Stimulated activated CD8-positive, alpha-beta memory T cell treated with anti-CD3 and anti-CD28 coated beads, Interleukin-4, amount 100 ng/mL, for 24 hours (primary cell): ENCODE data around the gene DAAM1.

ENCODE experiments used
- DNase-seq: peaks from one replicate; pipeline ENCODE4 v3.0.0-alpha.2; 2020; ENCODE audit warnings: low read depth

The DAAM1 gene

GRCh38 chr14:59188461-59189090, at the start of gene DAAM1:
Gene DAAM1, plus strand, starts transcription at chr14:59188667. Its CDS starts 74,811 bp downstream, at chr14:59263478.
- peak; percentile 93 for DNase-seq

GRCh38 chr14:59139324-59139723, 49.1 kb upstream of the DAAM1 start:
- DNase-seq: no peak

- DNase-seq: no peak
Measured at GRCh38 chr14:59140106-59140843, 48.2 kb upstream of the DAAM1 start.

- DNase-seq: no peak
Measured at GRCh38 chr14:59146484-59146883, 42.0 kb upstream of the DAAM1 start.

GRCh38 chr14:59147007-59147406, 41.5 kb upstream of the DAAM1 start:
- DNase-seq: no peak

GRCh38 chr14:59148334-59148900, 40.0 kb upstream of the DAAM1 start:
- no peak for DNase-seq

GRCh38 chr14:59150990-59151389, 37.5 kb upstream of the DAAM1 start:
- no peak for DNase-seq

GRCh38 chr14:59154373-59154772, 34.1 kb upstream of the DAAM1 start:
- no peak for DNase-seq

GRCh38 chr14:59155886-59156285, 32.6 kb upstream of the DAAM1 start:
- no peak for DNase-seq

GRCh38 chr14:59159169-59159568, 29.3 kb upstream of the DAAM1 start:
- DNase-seq: no peak

GRCh38 chr14:59160506-59160905, 28.0 kb upstream of the DAAM1 start:
- DNase-seq: no peak

- DNase-seq: no peak
Measured at GRCh38 chr14:59161561-59162175, 26.8 kb upstream of the DAAM1 start.

GRCh38 chr14:59166258-59166657, 22.2 kb upstream of the DAAM1 start:
- DNase-seq: no peak

- no peak for DNase-seq
Measured at GRCh38 chr14:59175404-59175803, 13.1 kb upstream of the DAAM1 start.

- no peak for DNase-seq
Measured at GRCh38 chr14:59176765-59177164, 11.7 kb upstream of the DAAM1 start.

- DNase-seq: no peak
Measured at GRCh38 chr14:59177262-59177661, 11.2 kb upstream of the DAAM1 start.

- no peak for DNase-seq
Measured at GRCh38 chr14:59181791-59182190, 6.7 kb upstream of the DAAM1 start.

GRCh38 chr14:59182641-59183040, 5.8 kb upstream of the DAAM1 start:
- no peak for DNase-seq

- DNase-seq: no peak
Measured at GRCh38 chr14:59183150-59183549, 5.3 kb upstream of the DAAM1 start.

- no peak for DNase-seq
Measured at GRCh38 chr14:59184396-59184795, 4.1 kb upstream of the DAAM1 start.

GRCh38 chr14:59185676-59186075, 2.8 kb upstream of the DAAM1 start:
- no peak for DNase-seq

- no peak for DNase-seq
Measured at GRCh38 chr14:59186306-59186705, 2.2 kb upstream of the DAAM1 start.

GRCh38 chr14:59187118-59187517, 1.3 kb upstream of the DAAM1 start:
- DNase-seq: no peak
